Non-pigmented ciliary epithelial cell (primary cell): ENCODE results near the gene MKI67.
"Not testable (repeated sequence)": the region's sequence is repeated elsewhere in the genome, so short reads cannot be mapped to it uniquely, and the experiment has no call there.

ENCODE experiments used
- DNase-seq: peaks from one replicate; pipeline ENCODE4 v3.0.0-alpha.2; 2010; ENCODE audit warnings: low read depth

Gene MKI67

DNA sequence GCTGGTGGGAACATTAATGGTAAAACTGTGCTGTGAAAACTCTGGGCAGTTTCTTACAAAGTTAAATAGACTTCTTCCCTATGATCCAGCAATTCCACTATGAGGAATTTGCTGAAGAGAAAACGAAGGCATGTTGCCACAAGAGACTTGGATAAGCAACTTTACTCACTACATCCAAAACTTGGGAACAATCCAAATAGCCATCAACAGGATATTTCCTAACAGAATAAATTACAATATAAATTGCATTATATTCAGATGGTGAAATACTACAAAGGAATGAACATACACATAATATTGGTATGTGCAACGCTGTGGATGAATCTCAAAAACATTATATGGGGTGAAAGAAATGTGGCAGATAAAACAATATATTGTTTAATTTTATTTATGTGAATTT lies 21.4 kb upstream of the MKI67 start:
- DNase-seq, result peak; percentile 23

- DNase-seq, result no peak
Observed at GRCh38 chr10:128147064-128147463, 20.8 kb upstream of the MKI67 start.

DNA sequence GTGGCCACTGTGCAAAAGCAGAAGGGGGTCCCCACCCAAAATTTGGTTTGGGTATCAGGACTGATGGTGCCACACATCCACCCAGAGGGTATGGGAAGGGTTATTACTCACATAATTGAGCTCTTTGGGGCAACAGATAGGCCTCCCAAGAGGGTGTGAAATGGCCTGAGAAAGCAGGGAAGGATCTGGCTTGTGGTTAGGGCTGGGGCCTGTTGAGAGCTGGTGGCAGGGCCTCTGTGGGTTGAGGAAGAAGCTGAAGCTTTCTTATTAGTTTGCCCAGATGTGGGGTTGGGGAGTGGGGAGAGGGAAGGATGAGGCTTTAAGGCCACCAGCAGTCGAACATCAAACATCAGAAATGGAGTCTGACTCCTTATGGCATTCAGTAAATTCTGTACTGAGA lies 18.3 kb upstream of the MKI67 start:
- no peak for DNase-seq

DNA sequence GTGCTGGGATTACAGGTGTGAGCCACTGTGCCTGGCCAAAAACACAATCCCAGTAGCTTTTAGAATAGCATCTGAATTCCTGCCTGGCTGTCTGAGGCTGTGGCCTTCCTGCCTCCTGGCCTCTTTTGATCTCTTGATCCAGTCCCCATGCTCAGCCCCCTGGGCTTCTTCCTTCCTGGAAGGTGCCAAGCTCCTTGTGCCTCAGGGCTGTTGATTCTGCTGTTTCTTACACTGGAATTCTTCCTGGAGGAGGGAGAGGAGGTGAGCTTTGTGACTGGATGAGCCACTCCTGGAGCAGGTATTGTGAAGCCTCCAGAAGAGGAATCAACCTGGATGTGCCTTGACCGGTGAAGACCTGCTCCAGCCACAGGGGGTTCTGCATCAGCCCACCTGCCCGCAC lies 17.3 kb upstream of the MKI67 start:
- no peak for DNase-seq

GRCh38 chr10:128140425-128140824 lies 14.2 kb upstream of the MKI67 start:
- DNase-seq, result no peak

GRCh38 chr10:128138429-128138828 lies 12.2 kb upstream of the MKI67 start:
- not testable (repeated sequence) for DNase-seq

GRCh38 chr10:128137877-128138276 lies 11.7 kb upstream of the MKI67 start:
- DNase-seq, result no peak

DNA sequence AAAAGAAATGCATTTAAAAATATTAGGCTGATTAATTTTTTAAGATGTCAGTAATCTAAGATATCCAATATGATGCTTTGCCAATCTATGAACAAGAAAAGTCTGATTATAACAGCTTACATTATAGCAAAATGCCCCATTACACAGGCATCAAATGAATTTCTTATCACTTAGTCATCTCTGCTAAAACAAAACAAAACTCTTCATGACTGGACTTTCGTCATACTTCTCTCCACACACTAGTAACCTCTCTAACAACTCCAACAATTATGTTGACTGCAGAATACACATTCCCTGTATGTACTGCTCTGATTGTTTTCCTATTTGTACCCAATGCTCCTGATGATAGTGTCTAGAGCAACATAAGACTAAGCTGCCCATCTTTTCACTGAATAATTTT lies 3.8 kb upstream of the MKI67 start:
- no peak for DNase-seq

DNA sequence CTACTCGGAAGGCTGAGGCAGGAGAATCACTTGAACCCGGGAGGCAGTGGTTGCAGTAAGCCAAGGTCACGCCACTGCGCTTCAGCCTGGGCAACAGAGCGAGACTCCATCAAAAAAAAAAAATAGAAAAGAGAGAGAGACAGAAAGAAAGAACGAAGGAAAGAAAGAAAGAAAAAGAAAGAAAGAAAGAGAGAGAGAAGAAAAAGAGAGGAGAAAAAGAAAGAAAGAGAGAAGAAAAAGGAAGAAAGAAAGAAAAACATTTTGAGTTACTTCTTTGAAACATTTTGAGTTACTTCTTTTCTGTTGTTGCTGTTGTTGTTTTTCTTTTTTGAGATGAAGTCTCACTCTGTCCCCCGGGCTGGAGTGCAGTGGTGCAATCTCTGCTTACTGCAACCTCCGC lies 2.4 kb upstream of the MKI67 start:
- no peak for DNase-seq

DNA sequence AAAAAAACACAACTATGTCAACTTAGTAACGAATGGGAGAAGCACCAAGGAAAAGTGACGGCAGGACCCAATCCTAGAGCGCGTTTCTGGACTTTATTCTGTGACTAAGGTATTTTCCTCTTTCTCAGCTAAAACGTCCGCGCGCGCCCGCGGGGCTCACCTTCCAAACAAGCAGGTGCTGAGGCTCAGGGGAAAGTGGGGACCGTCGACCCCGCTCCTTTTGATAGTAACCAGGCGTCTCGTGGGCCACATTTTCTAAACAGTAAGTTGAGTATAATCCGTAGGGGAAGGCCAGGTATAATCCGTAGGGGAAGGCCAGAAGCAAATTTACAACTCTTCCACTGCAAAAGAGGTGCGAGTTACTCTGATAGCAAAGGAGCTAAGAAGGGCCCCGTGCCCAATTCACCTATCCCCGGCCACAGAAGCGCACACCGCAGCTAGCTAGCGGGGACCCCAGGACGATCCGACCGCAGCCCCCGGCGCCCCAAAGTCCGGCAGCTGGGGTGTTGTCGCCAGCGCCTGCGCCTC lies 743 bp downstream of the MKI67 start:
- DNase-seq, result no peak

GRCh38 chr10:128124813-128125403 lies 1.3 kb downstream of the MKI67 start:
- no peak for DNase-seq

DNA sequence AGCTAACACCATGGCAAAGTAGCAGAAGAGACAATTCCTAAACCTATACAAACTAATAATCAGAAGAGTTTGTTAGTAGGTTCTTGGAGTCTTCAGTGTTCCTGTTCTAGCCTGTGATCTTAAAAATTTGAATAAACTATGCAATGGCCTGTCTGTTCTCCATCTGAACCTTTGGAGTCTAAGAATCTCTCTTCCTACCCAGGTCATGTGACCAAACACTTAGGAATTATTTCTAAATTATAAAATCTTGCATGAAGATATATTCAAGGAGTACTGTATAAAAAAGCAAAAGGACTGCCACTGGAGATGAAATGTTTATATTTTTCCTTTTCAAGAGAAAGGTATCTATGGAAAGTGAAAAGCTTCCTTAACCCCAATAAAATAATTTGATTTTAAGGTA lies 2.4 kb downstream of the MKI67 start:
- no peak for DNase-seq

DNA sequence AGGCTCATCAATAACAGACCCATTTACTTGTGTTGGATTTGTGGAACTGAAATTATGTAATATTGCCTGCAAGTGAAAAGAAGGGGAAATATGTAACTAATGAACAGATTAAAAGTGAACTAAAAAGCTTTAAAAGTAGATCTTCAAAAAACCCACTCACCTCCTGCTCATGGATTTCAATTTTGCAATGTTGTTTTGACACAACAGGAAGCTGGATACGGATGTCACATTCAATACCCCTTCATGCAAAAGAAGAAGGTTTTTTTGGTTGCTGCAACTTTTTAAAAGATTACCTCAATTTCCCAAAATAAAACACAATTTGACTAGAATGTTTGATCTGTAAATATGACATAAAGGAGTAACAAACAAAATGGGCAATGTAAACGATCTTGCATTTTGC lies 3.3 kb downstream of the MKI67 start:
- no peak for DNase-seq

DNA sequence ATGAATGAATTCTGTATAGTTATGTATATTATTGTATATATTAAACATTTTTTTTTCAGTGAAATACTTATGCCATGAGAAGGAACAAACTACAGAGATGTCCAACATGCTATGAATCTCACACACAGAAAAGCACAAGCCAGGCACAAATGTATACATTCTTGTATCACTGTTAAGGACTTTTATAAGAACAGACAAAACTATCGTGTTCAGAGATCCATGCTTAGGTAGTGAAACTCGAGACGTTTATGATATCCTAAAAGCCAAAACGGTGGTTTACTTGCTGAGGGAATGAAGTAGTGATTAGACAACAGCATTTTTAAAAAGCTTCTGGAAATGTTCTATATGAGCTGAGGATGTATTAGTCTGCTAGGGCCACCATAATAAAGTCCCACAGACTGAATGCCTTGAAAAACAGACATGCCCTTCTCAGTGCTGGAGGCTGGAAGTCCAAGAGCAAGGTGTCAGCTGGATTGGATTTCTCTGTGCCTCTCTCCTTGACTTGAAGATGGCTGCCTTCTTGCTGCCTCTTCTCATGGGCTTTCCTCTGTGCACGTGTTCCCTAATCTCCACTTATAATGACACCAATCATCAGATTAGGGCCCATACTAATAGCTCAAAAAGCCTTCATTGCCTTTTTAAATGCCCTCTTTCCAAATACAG lies 4.3 kb downstream of the MKI67 start:
- DNase-seq, result no peak

DNA sequence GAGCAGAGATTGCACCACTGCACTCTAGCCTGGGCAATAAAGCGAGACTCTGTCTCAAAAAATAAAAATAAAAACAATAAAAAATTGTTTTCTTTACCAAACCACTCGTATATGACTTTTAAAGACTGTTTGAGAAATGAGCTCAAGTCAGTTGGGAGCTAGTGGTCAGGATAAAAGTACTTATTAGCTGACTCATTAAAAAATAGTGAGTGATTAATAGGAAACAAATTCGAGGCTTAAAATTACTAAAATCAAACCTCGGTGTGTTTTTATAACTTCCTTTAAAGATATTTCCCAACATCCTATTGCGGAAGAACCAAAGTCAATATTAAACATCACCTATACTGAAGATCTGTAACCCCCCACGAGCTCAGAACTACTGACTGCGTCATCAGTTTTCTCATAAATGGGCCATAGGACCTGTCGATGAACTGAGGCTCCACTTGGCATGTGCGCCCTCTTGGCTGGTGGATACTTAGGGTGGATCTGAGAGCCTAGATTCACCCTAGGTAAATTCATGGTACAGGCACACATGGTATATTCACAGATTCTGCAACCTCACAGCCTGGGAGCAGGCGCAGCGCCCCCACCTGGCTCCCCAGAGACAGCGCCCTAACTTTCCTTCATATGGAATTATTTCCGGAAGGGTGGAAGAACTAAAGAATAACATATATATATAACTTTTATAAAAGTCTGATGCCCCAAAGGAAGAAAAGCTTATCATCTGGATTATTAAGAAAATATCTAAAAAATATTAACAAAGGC lies 9.2 kb downstream of the MKI67 start:
- no peak for DNase-seq

GRCh38 chr10:128116187-128116586 lies 10.0 kb downstream of the MKI67 start:
- no peak for DNase-seq

GRCh38 chr10:128115356-128115755 lies 10.9 kb downstream of the MKI67 start:
- DNase-seq, result no peak

GRCh38 chr10:128114901-128115300 lies 11.3 kb downstream of the MKI67 start:
- no peak for DNase-seq

DNA sequence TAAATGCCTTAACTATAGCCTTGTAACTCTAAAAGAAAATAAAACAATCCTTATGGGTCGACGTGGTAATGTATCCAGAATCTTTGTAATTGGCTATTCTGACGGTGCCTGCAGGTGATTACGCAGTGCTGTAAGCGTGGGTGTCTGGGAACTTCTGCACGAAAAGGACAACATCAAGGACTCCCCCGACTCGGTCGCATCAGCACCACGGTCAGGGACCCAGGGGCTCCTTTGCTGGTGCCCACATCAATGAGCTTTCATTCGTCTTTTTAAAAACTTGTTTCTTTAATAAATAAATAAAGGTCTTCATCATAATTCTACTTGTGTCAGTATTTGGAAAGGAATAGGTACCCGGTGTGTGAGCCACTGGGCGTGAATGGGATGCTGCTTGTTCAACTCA lies 13.2 kb downstream of the MKI67 start:
- no peak for DNase-seq

DNA sequence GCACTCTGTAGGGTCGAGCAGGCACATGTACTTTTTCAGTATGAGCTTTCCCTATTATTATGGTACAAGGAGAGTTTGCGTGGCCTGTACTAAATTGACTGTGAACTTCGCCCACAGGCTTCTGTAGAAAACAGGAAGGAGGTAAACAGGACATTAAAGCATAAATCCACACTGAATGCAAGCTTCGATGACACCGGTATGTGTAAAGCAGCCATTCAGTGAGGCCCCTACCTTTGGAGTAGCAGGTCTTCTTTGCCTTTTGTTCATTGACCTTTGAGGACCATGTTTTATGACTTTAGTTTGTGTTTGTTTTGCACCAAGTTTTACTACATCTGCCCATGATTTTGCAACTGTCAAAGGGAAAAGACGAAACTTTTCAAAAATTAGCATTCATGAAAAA lies 14.5 kb downstream of the MKI67 start:
- DNase-seq, result no peak

DNA sequence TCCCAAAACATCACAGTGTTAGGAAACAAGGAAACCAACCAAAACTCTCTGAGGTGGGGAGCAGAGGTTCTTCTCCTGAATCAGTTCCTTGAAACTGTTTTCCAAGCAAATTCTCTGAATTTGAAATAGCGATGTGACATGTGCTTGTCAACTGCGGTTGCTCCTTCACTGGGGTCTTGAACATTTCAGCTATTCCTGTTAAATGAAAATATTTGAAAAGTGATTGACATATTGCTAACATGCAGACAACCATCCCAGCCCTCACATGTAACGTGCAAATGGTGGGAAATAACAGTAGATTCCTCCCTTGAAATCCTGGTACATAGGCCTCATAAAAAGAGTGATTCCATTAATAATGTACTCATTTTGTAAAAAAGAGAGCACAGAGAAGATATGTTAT lies 15.9 kb downstream of the MKI67 start:
- no peak for DNase-seq

GRCh38 chr10:128109707-128110106 lies 16.5 kb downstream of the MKI67 start:
- DNase-seq, result no peak

DNA sequence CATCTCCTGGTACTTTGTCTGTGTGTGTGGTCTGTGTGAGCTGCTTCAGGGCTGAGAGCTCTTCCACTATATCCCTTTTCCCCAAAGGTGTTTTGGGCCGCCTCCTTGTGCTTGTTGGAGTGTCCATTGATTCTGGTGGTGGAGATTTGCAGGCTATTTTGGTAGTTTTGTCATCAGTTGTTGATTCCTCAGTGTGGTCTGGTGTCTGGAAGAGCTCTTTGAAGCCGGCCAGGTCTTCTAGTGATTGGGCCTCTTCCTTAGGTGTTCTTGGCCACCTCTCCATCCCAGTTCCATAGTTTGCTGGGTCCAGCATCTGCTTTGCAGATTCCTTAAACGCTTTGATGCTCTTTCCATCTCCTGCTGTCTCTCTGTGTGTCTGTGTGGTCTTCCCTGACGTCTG lies 20.8 kb downstream of the MKI67 start:
- DNase-seq, result no peak
